ENCODE measurements around the gene FCAR. TPM values are rescaled to one million over a fixed set of nuclear protein-coding genes. Genes with fewer than 3 reads are reported as not detected.
"Not testable (repeated sequence)": the region's sequence is repeated elsewhere in the genome, so short reads cannot be mapped to it uniquely, and the experiment has no call there.

FCAR gene
- total RNA-seq, 1 experiment from 2014 or later = 0.22 TPM

DNA sequence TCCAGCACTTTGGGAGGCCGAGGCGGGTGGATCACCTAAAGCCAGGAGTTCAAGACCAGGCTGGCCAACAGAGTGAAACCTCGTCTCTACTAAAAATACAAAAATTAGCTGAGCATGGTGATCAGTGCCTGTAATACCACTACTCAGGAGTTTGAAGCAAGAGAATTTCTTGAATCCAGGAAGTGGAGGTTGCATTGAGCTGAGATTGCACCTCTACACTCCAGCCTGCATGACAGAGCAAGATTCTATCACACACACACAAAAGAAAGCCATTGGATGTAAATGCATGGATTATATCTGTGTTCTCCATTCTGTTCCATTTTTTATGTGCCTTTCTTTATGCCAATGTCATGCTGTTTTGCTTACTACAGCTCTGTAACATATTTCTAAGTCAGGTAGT is 15.6 kb upstream of the FCAR start:
- H3K4me1 Mint-ChIP-seq; CTCF ChIA-PET; H3K27ac Mint-ChIP-seq; H3K4me3 Mint-ChIP-seq; DNase-seq (ENCODE audit: low spot score); ATAC-seq; POLR2A ChIA-PET: not testable (repeated sequence)
- peaks cover 35% of the 10 kb centered on the region for H3K36me3 Mint-ChIP-seq
- H3K27me3 Mint-ChIP-seq (ENCODE audit: low read depth) = peaks cover 25% of the 10 kb centered on the region
- H3K9me3 Mint-ChIP-seq = peaks cover 76% of the 10 kb centered on the region

DNA sequence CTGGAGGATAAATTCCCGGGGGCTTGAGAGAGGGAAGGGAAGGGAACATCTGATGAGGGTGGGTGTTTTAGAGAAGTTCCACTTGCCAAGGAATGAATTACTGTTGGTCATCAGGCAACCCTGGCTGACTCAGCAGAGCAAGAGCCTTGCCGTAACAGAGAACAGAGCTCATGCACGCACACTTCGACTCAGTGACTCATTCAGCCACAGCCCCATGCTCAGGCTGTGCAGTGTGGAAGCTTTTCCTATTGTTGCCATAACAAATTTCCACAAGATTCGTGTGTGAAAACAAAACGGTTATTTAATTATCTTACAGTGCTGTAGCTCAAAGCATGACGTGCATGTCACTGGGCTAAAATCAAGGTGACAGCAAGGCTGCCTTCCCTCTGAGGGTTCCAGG is 14.6 kb upstream of the FCAR start:
- Mint-ChIP-seq H3K27me3 (ENCODE audit: low read depth) (peaks cover 25% of the 10 kb centered on the region), H3K36me3 (peaks cover 30% of the 10 kb centered on the region), H3K9me3 (peaks cover 67% of the 10 kb centered on the region)
- CTCF ChIA-PET; H3K4me1 Mint-ChIP-seq; H3K4me3 Mint-ChIP-seq; H3K27ac Mint-ChIP-seq; DNase-seq (ENCODE audit: low spot score); ATAC-seq; POLR2A ChIA-PET: not testable (repeated sequence)

DNA sequence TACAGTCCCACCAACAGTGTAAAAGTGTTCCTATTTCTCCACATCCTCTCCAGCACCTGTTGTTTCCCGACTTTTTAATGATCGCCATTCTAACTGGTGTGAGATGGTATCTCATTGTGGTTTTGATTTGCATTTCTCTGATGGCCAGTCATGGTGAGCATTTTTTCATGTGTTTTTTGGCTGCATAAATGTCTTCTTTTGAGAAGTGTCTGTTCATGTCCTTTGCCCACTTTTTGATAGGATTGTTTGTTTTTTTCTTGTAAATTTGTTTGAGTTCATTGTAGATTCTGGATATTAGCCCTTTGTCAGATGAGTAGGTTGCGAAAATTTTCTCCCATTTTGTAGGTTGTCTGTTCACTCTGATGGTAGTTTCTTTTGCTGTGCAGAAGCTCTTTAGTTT is 10.6 kb upstream of the FCAR start:
- CTCF ChIA-PET; DNase-seq (ENCODE audit: low spot score); H3K4me3 Mint-ChIP-seq; ATAC-seq; H3K4me1 Mint-ChIP-seq; H3K27ac Mint-ChIP-seq; POLR2A ChIA-PET: not testable (repeated sequence)
- peaks cover 15% of the 10 kb centered on the region for H3K36me3 Mint-ChIP-seq
- H3K9me3 Mint-ChIP-seq = peaks cover 62% of the 10 kb centered on the region
- H3K27me3 Mint-ChIP-seq (ENCODE audit: low read depth) = peaks cover 42% of the 10 kb centered on the region

DNA sequence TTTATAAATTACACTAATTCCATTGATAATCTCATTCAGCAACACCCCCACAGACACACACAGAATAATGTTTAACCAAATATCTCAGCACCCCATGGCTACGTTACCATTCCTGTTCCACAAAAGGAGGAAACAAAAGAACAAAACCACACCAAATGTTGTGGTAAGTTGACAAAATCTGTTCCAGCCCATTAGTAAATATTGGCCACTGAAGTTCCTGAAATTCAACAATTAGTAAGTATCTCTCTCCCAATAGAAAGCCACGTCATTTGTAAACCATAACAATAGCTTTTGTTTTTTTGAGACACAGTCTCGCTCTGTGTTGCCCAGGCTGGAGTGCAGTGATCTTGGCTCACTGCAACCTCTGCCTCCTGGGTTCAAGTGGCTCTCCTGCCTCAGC is 2.3 kb upstream of the FCAR start:
- ChIA-PET CTCF (interaction anchor here (2.1 kb wide), 1 partner anchor 10 kb away, joined by 11 read pairs; no protein-coding TSS in a partner anchor), POLR2A (no interaction called here)
- ATAC-seq (no peak), DNase-seq (ENCODE audit: low spot score) (no peak)
- H3K4me1 Mint-ChIP-seq = peaks cover 18% of the 10 kb centered on the region
- peaks cover 28% of the 10 kb centered on the region for H3K9me3 Mint-ChIP-seq
- H3K27me3 Mint-ChIP-seq (ENCODE audit: low read depth) = peaks cover 16% of the 10 kb centered on the region
- no peak overlapping the region for H3K27ac Mint-ChIP-seq
- TF ChIP-seq ZNF121 (CRISPR knock-in tag; IDR thresholded peaks at IDR 0.05) (no peak), ZNF396 (CRISPR knock-in tag; IDR thresholded peaks at IDR 0.05; ENCODE audit: borderline replicate concordance) (no peak), JAZF1 (CRISPR knock-in tag; IDR thresholded peaks at IDR 0.05) (no peak), NR1H2 (CRISPR knock-in tag; IDR thresholded peaks at IDR 0.05) (no peak), NR3C1 (CRISPR knock-in tag; conservative IDR thresholded peaks at IDR 0.05; ENCODE audit: low read depth) (no peak), NFATC4 (CRISPR knock-in tag; IDR thresholded peaks at IDR 0.05) (no peak), ZNF219 (CRISPR knock-in tag; IDR thresholded peaks at IDR 0.05; ENCODE audit: borderline replicate concordance) (no peak), ZNF263 (CRISPR knock-in tag; IDR thresholded peaks at IDR 0.05; ENCODE audit: low read depth) (no peak)
- TF ChIP-seq, protein P1, sequence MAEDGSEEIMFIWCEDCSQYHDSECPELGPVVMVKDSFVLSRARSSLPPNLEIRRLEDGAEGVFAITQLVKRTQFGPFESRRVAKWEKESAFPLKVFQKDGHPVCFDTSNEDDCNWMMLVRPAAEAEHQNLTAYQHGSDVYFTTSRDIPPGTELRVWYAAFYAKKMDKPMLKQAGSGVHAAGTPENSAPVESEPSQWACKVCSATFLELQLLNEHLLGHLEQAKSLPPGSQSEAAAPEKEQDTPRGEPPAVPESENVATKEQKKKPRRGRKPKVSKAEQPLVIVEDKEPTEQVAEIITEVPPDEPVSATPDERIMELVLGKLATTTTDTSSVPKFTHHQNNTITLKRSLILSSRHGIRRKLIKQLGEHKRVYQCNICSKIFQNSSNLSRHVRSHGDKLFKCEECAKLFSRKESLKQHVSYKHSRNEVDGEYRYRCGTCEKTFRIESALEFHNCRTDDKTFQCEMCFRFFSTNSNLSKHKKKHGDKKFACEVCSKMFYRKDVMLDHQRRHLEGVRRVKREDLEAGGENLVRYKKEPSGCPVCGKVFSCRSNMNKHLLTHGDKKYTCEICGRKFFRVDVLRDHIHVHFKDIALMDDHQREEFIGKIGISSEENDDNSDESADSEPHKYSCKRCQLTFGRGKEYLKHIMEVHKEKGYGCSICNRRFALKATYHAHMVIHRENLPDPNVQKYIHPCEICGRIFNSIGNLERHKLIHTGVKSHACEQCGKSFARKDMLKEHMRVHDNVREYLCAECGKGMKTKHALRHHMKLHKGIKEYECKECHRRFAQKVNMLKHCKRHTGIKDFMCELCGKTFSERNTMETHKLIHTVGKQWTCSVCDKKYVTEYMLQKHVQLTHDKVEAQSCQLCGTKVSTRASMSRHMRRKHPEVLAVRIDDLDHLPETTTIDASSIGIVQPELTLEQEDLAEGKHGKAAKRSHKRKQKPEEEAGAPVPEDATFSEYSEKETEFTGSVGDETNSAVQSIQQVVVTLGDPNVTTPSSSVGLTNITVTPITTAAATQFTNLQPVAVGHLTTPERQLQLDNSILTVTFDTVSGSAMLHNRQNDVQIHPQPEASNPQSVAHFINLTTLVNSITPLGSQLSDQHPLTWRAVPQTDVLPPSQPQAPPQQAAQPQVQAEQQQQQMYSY (CRISPR knock-in tag; IDR thresholded peaks at IDR 0.05) = no peak
- TF ChIP-seq, protein P2, sequence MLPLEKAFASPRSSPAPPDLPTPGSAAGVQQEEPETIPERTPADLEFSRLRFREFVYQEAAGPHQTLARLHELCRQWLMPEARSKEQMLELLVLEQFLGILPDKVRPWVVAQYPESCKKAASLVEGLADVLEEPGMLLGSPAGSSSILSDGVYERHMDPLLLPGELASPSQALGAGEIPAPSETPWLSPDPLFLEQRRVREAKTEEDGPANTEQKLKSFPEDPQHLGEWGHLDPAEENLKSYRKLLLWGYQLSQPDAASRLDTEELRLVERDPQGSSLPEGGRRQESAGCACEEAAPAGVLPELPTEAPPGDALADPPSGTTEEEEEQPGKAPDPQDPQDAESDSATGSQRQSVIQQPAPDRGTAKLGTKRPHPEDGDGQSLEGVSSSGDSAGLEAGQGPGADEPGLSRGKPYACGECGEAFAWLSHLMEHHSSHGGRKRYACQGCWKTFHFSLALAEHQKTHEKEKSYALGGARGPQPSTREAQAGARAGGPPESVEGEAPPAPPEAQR (CRISPR knock-in tag; IDR thresholded peaks at IDR 0.05) = no peak
- TF ChIP-seq, protein P3, sequence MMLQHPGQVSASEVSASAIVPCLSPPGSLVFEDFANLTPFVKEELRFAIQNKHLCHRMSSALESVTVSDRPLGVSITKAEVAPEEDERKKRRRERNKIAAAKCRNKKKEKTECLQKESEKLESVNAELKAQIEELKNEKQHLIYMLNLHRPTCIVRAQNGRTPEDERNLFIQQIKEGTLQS (CRISPR knock-in tag; conservative IDR thresholded peaks at IDR 0.05) = no peak
- TF ChIP-seq, protein P4, sequence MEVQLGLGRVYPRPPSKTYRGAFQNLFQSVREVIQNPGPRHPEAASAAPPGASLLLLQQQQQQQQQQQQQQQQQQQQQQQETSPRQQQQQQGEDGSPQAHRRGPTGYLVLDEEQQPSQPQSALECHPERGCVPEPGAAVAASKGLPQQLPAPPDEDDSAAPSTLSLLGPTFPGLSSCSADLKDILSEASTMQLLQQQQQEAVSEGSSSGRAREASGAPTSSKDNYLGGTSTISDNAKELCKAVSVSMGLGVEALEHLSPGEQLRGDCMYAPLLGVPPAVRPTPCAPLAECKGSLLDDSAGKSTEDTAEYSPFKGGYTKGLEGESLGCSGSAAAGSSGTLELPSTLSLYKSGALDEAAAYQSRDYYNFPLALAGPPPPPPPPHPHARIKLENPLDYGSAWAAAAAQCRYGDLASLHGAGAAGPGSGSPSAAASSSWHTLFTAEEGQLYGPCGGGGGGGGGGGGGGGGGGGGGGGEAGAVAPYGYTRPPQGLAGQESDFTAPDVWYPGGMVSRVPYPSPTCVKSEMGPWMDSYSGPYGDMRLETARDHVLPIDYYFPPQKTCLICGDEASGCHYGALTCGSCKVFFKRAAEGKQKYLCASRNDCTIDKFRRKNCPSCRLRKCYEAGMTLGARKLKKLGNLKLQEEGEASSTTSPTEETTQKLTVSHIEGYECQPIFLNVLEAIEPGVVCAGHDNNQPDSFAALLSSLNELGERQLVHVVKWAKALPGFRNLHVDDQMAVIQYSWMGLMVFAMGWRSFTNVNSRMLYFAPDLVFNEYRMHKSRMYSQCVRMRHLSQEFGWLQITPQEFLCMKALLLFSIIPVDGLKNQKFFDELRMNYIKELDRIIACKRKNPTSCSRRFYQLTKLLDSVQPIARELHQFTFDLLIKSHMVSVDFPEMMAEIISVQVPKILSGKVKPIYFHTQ (CRISPR knock-in tag; IDR thresholded peaks at IDR 0.05) = no peak
- no peak overlapping the region for H3K4me3 Mint-ChIP-seq
- H3K36me3 Mint-ChIP-seq = no peaks in the 10 kb centered on the region

Measured in WTC11 (cell line).